ENCODE results near the gene CACNA1C. TPM values are rescaled to one million over a fixed set of nuclear protein-coding genes. Genes with fewer than 3 reads are reported as not detected.

The CACNA1C gene
- total and polyA plus RNA-seq, 5 donors, result 34.6 to 163 (median 123) TPM

- Histone ChIP-seq H3K4me1 (ENCODE audit: control insufficient read depth, insufficient read depth, low read length) (peaks cover 8% of the 10 kb centered on the region), H3K27ac (ENCODE audit: low read length) (no peak overlapping the region), H3K27me3 (ENCODE audit: control insufficient read depth, insufficient read depth) (no peaks in the 10 kb centered on the region), H3K9me3 (ENCODE audit: control insufficient read depth, low read length) (no peaks in the 10 kb centered on the region), H3K4me3 (ENCODE audit: low read length) (no peak overlapping the region)
- 83% methylated on average over 9 of the region's 9 CpGs for WGBS
- ATAC-seq, result no peak
- DNase-seq, result no peak
- intact Hi-C loops (cut with DNase I), result no loop called here
Measured at GRCh38 chr12:2412305-2412643, 359.5 kb downstream of the CACNA1C start.

- intact Hi-C loops (cut with DNase I), result no loop called here
- DNase-seq (no peak), ATAC-seq (no peak)
- H3K27me3 ChIP-seq (ENCODE audit: control insufficient read depth, insufficient read depth), result no peaks in the 10 kb centered on the region
- H3K9me3 ChIP-seq (ENCODE audit: control insufficient read depth, low read length), result no peaks in the 10 kb centered on the region
- 89% methylated on average over 8 of the region's 8 CpGs for WGBS
- no peak overlapping the region for H3K4me3 ChIP-seq (ENCODE audit: low read length)
- H3K27ac ChIP-seq (ENCODE audit: low read length), result peak overlapping the region; percentile 14
- peaks cover 8% of the 10 kb centered on the region for H3K4me1 ChIP-seq (ENCODE audit: control insufficient read depth, insufficient read depth, low read length)
Measured at GRCh38 chr12:2413301-2413700, 360.5 kb downstream of the CACNA1C start.

GRCh38 chr12:2413999-2414792 lies 361.4 kb downstream of the CACNA1C start:
- intact Hi-C loops (cut with DNase I), result no loop called here
- WGBS, result 55% methylated on average over 13 of the region's 13 CpGs
- no peaks in the 10 kb centered on the region for H3K9me3 ChIP-seq (ENCODE audit: control insufficient read depth, low read length)
- ATAC-seq, result peak; percentile 23 to 69
- H3K27me3 ChIP-seq (ENCODE audit: control insufficient read depth, insufficient read depth), result no peaks in the 10 kb centered on the region
- H3K27ac ChIP-seq (ENCODE audit: low read length), result peak overlapping the region; percentile 31
- no peak overlapping the region for H3K4me3 ChIP-seq (ENCODE audit: low read length)
- peaks cover 8% of the 10 kb centered on the region for H3K4me1 ChIP-seq (ENCODE audit: control insufficient read depth, insufficient read depth, low read length)
- no peak for DNase-seq

GRCh38 chr12:2414810-2415567 lies 362.2 kb downstream of the CACNA1C start:
- ATAC-seq (peak in 1 of 2 donors; percentile 11), DNase-seq (no peak)
- no peak overlapping the region for H3K4me3 ChIP-seq (ENCODE audit: low read length)
- peaks cover 6% of the 10 kb centered on the region for H3K4me1 ChIP-seq (ENCODE audit: control insufficient read depth, insufficient read depth, low read length)
- 92% methylated on average over 19 of the region's 19 CpGs for WGBS
- intact Hi-C loops (cut with DNase I), result no loop called here
- peak overlapping the region; percentile 13 for H3K27ac ChIP-seq (ENCODE audit: low read length)
- no peaks in the 10 kb centered on the region for H3K27me3 ChIP-seq (ENCODE audit: control insufficient read depth, insufficient read depth)
- H3K9me3 ChIP-seq (ENCODE audit: control insufficient read depth, low read length), result no peaks in the 10 kb centered on the region

- H3K4me1 ChIP-seq (ENCODE audit: control insufficient read depth, insufficient read depth, low read length), result peaks cover 6% of the 10 kb centered on the region
- H3K27me3 ChIP-seq (ENCODE audit: control insufficient read depth, insufficient read depth), result no peaks in the 10 kb centered on the region
- no peak overlapping the region for H3K27ac ChIP-seq (ENCODE audit: low read length)
- intact Hi-C loops (cut with DNase I), result no loop called here
- H3K4me3 ChIP-seq (ENCODE audit: low read length), result no peak overlapping the region
- no peaks in the 10 kb centered on the region for H3K9me3 ChIP-seq (ENCODE audit: control insufficient read depth, low read length)
- WGBS, result 86% methylated on average over 10 of the region's 10 CpGs
- ATAC-seq (no peak), DNase-seq (no peak)
Measured at GRCh38 chr12:2415568-2415944, 362.8 kb downstream of the CACNA1C start.

GRCh38 chr12:2416158-2416557 lies 363.4 kb downstream of the CACNA1C start:
- no peak overlapping the region for H3K4me3 ChIP-seq (ENCODE audit: low read length)
- intact Hi-C loops (cut with DNase I), result no loop called here
- no peaks in the 10 kb centered on the region for H3K27me3 ChIP-seq (ENCODE audit: control insufficient read depth, insufficient read depth)
- no peaks in the 10 kb centered on the region for H3K9me3 ChIP-seq (ENCODE audit: control insufficient read depth, low read length)
- WGBS, result 89% methylated on average over 8 of the region's 8 CpGs
- DNase-seq, result no peak
- peaks cover 6% of the 10 kb centered on the region for H3K4me1 ChIP-seq (ENCODE audit: control insufficient read depth, insufficient read depth, low read length)
- H3K27ac ChIP-seq (ENCODE audit: low read length), result no peak overlapping the region
- ATAC-seq, result no peak

- WGBS, result 96% methylated on average over 10 of the region's 10 CpGs
- H3K4me1 ChIP-seq (ENCODE audit: control insufficient read depth, insufficient read depth, low read length), result peaks cover 9% of the 10 kb centered on the region
- no peak for ATAC-seq
Measured at GRCh38 chr12:2417481-2418160, 364.8 kb downstream of the CACNA1C start.

GRCh38 chr12:2418579-2418978 lies 365.8 kb downstream of the CACNA1C start:
- Histone ChIP-seq H3K27me3 (ENCODE audit: control insufficient read depth, insufficient read depth) (no peaks in the 10 kb centered on the region), H3K4me3 (ENCODE audit: low read length) (no peak overlapping the region), H3K4me1 (ENCODE audit: control insufficient read depth, insufficient read depth, low read length) (peaks cover 11% of the 10 kb centered on the region), H3K27ac (ENCODE audit: low read length) (no peak overlapping the region), H3K9me3 (ENCODE audit: control insufficient read depth, low read length) (no peaks in the 10 kb centered on the region)
- ATAC-seq, result no peak
- intact Hi-C loops (cut with DNase I), result no loop called here
- DNase-seq, result no peak
- 76% methylated on average over 2 of the region's 2 CpGs for WGBS

More at GRCh38 chr12:2417481-2418160, 364.8 kb downstream of the CACNA1C start:
- Histone ChIP-seq H3K27ac (ENCODE audit: low read length) (no peak overlapping the region), H3K4me3 (ENCODE audit: low read length) (no peak overlapping the region), H3K9me3 (ENCODE audit: control insufficient read depth, low read length) (no peaks in the 10 kb centered on the region), H3K27me3 (ENCODE audit: control insufficient read depth, insufficient read depth) (no peaks in the 10 kb centered on the region)
- no peak for DNase-seq
- intact Hi-C loops (cut with DNase I), result no loop called here

- Histone ChIP-seq H3K27ac (ENCODE audit: low read length) (no peak overlapping the region), H3K4me1 (ENCODE audit: control insufficient read depth, insufficient read depth, low read length) (peaks cover 4% of the 10 kb centered on the region), H3K4me3 (ENCODE audit: low read length) (no peak overlapping the region), H3K9me3 (ENCODE audit: control insufficient read depth, low read length) (no peaks in the 10 kb centered on the region), H3K27me3 (ENCODE audit: control insufficient read depth, insufficient read depth) (no peaks in the 10 kb centered on the region)
- no peak for ATAC-seq
- no peak for DNase-seq
- intact Hi-C loops (cut with DNase I), result no loop called here
- WGBS, result 51% methylated on average over 8 of the region's 8 CpGs
Measured at GRCh38 chr12:2422591-2422990, 369.8 kb downstream of the CACNA1C start.

- Histone ChIP-seq H3K27ac (ENCODE audit: low read length) (no peak overlapping the region), H3K4me1 (ENCODE audit: control insufficient read depth, insufficient read depth, low read length) (peaks cover 4% of the 10 kb centered on the region), H3K4me3 (ENCODE audit: low read length) (no peak overlapping the region), H3K27me3 (ENCODE audit: control insufficient read depth, insufficient read depth) (no peaks in the 10 kb centered on the region), H3K9me3 (ENCODE audit: control insufficient read depth, low read length) (no peaks in the 10 kb centered on the region)
- 52% methylated on average over 4 of the region's 4 CpGs for WGBS
- DNase-seq (no peak), ATAC-seq (no peak)
- intact Hi-C loops (cut with DNase I), result no loop called here
Measured at GRCh38 chr12:2429032-2429431, 376.2 kb downstream of the CACNA1C start.

GRCh38 chr12:2431810-2432209 lies 379.0 kb downstream of the CACNA1C start:
- Histone ChIP-seq H3K4me3 (ENCODE audit: low read length) (no peak overlapping the region), H3K27ac (ENCODE audit: low read length) (no peak overlapping the region), H3K27me3 (ENCODE audit: control insufficient read depth, insufficient read depth) (no peaks in the 10 kb centered on the region), H3K4me1 (ENCODE audit: control insufficient read depth, insufficient read depth, low read length) (peaks cover 9% of the 10 kb centered on the region), H3K9me3 (ENCODE audit: control insufficient read depth, low read length) (no peaks in the 10 kb centered on the region)
- DNase-seq, result no peak
- 24% methylated on average over 1 of the region's 1 CpG for WGBS
- peak in 1 of 2 donors; percentile 48 for ATAC-seq
- intact Hi-C loops (cut with DNase I), result no loop called here
